ENCODE results near the gene ITIH3. TPM values are rescaled to one million over a fixed set of nuclear protein-coding genes. Genes with fewer than 3 reads are reported as not detected.

The ITIH3 gene
- total RNA-seq, 1 donor from 2014 or later = 0.16 TPM

DNA sequence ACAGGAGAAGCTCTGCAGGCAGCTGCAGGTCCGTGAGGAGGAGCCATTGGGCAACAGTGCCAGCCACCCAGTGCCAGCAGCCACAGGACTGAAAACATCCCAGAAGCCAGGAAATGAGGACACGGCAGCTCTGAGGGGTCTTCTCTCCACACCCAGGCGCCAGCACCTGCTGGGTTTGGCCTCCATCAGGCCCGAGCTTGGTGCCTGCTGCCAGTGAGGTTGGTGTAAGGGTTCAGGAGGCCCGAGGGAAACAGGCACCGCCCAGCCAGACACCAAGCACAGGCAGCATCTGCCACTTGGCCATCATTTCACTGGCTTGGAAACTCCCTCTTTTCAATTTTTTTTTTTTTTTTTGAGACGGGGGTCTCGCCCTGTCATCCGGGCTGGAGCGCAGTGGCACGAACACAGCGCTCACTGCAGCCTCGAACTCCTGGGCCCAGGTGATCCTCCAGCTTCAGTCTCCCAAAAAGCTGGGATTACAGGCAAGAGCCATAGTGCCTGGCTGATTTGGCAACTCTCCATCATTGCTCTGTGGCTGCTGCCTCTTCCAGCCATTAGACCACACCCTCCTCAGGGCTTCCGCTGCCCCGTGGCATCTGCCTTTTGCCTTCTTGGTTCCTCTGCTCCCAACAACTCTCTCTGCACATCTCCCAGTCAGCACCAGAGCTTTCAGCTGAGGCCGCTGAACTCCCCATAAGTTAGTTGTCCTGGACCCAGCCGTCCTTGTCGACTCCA is 1.5 kb upstream of the ITIH3 start:
- H3K4me3 ChIP-seq (ENCODE audit: insufficient read depth, low read depth, low read length) = no peak overlapping the region
- H3K9me3 Mint-ChIP-seq (ENCODE audit: unreplicated experiment) = peaks cover 3% of the 10 kb centered on the region

DNA sequence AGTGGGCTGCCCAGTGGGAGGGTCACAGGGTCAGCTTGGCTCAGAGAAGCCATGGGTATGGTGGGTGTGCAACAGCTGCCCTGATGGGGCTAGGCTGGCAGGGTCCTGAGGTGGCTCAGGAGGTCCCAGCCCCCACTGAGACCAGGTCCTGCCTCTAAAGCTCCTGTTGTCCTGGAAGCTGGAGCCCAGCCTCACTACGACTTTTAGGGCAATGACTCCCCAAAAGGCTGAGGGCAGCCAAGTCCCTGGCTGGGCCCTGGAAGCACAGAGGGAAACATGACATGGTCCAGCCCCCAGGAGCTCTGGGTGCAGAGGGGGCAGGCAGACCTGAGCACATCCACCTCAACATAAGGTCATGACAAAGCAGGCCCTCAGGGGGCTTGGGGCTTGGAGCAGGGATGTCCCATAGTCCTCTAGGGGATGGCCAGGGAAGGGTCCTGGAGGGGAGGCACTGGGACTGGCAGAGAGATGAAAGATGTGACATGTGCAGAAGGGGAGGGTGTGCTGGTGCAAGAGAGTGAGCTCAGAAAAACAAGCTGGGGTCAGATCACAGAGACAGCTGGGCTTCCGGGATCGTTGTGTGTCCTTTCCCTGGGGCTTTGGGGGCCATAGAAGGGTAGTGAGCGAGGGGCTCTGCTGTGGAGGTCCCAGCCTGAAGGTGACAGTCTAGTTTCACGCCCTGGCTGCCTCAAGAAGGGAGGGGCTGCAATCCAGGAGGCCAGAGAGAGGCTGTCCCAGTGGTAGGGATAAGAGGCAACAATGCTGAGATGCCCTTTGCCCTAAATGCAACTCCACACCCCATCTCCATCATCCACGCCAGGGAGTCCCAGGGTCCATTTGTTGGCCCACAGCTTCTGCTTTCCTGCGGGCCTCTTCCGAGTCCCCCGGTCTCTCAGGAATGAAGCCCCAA is 639 bp upstream of the ITIH3 start:
- H3K4me3 ChIP-seq (ENCODE audit: insufficient read depth, low read depth, low read length) = no peak overlapping the region
- no peaks in the 10 kb centered on the region for H3K79me2 ChIP-seq (ENCODE audit: insufficient read depth, low read length)
- no peak overlapping the region for H3K4me2 ChIP-seq (ENCODE audit: low read length)
- H3K27ac Mint-ChIP-seq (ENCODE audit: unreplicated experiment) = no peak overlapping the region
- peaks cover 5% of the 10 kb centered on the region for H3K4me1 Mint-ChIP-seq (ENCODE audit: low read depth, unreplicated experiment)
- DNase-seq (ENCODE audit: low read depth) (no peak), FAIRE-seq (no peak)
- H3K9ac ChIP-seq (ENCODE audit: low read length) = no peak overlapping the region
- no peaks in the 10 kb centered on the region for H3K36me3 Mint-ChIP-seq (ENCODE audit: low read depth, unreplicated experiment)
- no peak overlapping the region for H2AFZ ChIP-seq (ENCODE audit: low read depth, low read length)
- TF ChIP-seq CTCF (IDR thresholded peaks at IDR 0.05; ENCODE audit: insufficient read depth, low read depth, low read length) (no peak), EZH2 (IDR thresholded peaks at IDR 0.05; ENCODE audit: insufficient read depth, low read length) (no peak)
- H3K27ac ChIP-seq (ENCODE audit: low read depth, low read length) = no peak overlapping the region
- no peaks in the 10 kb centered on the region for H3K9me3 ChIP-seq (ENCODE audit: insufficient read depth, low read depth, low read length)
- no peaks in the 10 kb centered on the region for H3K4me1 ChIP-seq (ENCODE audit: insufficient read depth, low read length)
- H3K4me3 Mint-ChIP-seq (ENCODE audit: unreplicated experiment) = no peak overlapping the region
- peaks cover 23% of the 10 kb centered on the region for H3K27me3 Mint-ChIP-seq (ENCODE audit: low read depth, unreplicated experiment)
- no peaks in the 10 kb centered on the region for H3K36me3 ChIP-seq (ENCODE audit: insufficient read depth, low read length)
- H4K20me1 ChIP-seq (ENCODE audit: insufficient read depth, low read length) = no peaks in the 10 kb centered on the region
- H3K27me3 ChIP-seq (ENCODE audit: insufficient read depth, low read length) = no peaks in the 10 kb centered on the region
- H3K9me3 Mint-ChIP-seq (ENCODE audit: unreplicated experiment) = peaks cover 3% of the 10 kb centered on the region

More for the DNA sequence above, 1.5 kb upstream of the ITIH3 start:
- Histone ChIP-seq H3K4me2 (ENCODE audit: low read length) (no peak overlapping the region), H4K20me1 (ENCODE audit: insufficient read depth, low read length) (no peaks in the 10 kb centered on the region), H3K4me1 (ENCODE audit: insufficient read depth, low read length) (no peaks in the 10 kb centered on the region), H3K27ac (ENCODE audit: low read depth, low read length) (no peak overlapping the region), H3K36me3 (ENCODE audit: insufficient read depth, low read length) (no peaks in the 10 kb centered on the region), H3K9ac (ENCODE audit: low read length) (no peak overlapping the region), H3K27me3 (ENCODE audit: insufficient read depth, low read length) (no peaks in the 10 kb centered on the region), H3K9me3 (ENCODE audit: insufficient read depth, low read depth, low read length) (no peaks in the 10 kb centered on the region), H2AFZ (ENCODE audit: low read depth, low read length) (no peak overlapping the region), H3K79me2 (ENCODE audit: insufficient read depth, low read length) (no peaks in the 10 kb centered on the region)
- DNase-seq (ENCODE audit: low read depth) (no peak), FAIRE-seq (no peak)
- Mint-ChIP-seq H3K36me3 (ENCODE audit: low read depth, unreplicated experiment) (no peaks in the 10 kb centered on the region), H3K27me3 (ENCODE audit: low read depth, unreplicated experiment) (peaks cover 25% of the 10 kb centered on the region), H3K27ac (ENCODE audit: unreplicated experiment) (no peak overlapping the region), H3K4me1 (ENCODE audit: low read depth, unreplicated experiment) (peaks cover 5% of the 10 kb centered on the region), H3K4me3 (ENCODE audit: unreplicated experiment) (no peak overlapping the region)
- TF ChIP-seq EZH2 (IDR thresholded peaks at IDR 0.05; ENCODE audit: insufficient read depth, low read length) (no peak), CTCF (IDR thresholded peaks at IDR 0.05; ENCODE audit: insufficient read depth, low read depth, low read length) (no peak)
